Measurements from ENCODE around the gene RALGPS1. TPM values are rescaled to one million over a fixed set of nuclear protein-coding genes. Genes with fewer than 3 reads are reported as not detected.

The RALGPS1 gene
- total RNA-seq, result 2.7 and 4.0 TPM in 2 replicates

- intact Hi-C loops (cut with micrococcal nuclease), result loop anchor here (5.0 kb wide), 1 partner anchor 52 kb away; the partner anchor contains the start of gene ZBTB34
Observed at GRCh38 chr9:126914458-126915280, at the start of gene RALGPS1. Gene RALGPS1 (plus strand): TSS chr9:126914782. CDS start chr9:126962290, 47,508 bp downstream.

DNA sequence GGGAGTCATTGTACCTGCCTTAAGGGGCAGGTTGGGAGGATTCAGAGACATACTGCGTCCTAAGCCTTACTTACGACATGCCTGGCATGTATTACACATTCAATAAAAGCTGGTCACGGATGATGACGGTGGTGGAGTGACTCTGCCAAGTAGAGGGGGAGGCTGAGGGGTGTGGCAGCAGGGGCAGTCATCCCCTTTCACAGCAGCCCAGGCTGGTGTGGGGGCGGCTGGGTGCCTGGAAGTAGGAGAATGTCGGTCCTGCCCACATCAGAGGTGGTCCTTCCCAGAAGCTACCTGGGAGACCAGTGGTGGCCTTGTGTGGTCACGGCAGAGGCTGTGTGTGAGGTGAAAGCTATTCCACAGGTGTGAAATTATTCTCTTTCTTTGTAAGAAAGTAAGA lies 45.2 kb upstream of the RALGPS1 start:
- intact Hi-C loops (cut with micrococcal nuclease), result no loop called here

DNA sequence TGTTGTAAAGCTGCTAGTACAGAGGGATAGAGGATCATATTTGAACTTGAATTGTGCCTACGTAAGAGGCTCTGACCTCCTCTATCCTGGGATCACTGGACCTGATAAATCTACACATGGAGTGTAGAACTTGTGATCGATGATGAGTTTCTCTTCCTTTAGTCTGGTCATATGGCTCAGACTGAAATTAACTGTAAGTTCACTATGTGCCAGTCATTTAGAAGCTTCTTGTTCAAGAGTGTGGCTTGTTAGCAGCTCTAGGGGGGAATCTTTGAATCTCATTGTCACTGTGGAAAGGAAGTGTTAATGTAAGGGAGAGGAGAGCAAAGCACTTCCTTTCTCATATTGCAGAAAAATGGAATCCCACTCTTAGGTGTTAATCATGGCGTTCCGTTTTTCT lies 42.1 kb upstream of the RALGPS1 start:
- intact Hi-C loops (cut with micrococcal nuclease), result no loop called here

- intact Hi-C loops (cut with micrococcal nuclease), result no loop called here
Observed at GRCh38 chr9:126874546-126875314, 39.9 kb upstream of the RALGPS1 start.

DNA sequence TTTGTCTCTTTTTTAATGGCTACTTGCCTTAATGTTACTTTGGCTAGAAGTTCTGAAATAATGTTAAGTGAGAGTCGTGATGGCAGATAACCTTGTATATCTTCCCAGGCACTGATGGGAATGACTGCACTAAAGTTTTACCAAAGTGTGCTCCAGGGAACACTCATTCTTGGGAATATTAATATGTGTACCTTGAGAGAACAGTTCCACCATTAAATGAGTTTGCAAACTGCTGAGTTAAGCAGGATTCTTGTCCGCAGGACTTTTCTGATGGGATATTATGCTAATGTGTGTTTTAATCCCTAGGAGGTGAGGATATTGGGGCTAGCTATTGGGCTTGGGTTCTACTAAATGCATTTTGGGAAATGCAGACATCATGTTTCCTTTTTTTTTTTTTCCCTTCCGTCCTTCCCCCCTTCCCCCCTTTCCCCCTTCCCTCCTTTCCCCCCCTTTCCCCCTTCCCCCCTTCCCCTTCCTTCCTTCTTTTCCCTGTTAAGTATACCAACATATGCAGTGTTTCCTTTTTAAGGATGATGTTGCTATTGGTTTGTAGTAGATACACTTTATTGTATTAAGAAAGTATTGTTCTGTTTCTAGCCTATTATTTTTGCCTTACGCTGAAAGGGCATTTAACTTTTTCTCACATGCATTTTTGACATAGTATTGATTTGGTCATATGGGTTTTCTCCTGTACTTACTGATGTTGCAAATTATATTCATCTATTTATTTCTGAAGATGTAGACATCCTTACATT lies 38.6 kb upstream of the RALGPS1 start:
- intact Hi-C loops (cut with micrococcal nuclease), result no loop called here

GRCh38 chr9:126876531-126876930 lies 38.1 kb upstream of the RALGPS1 start:
- intact Hi-C loops (cut with micrococcal nuclease), result no loop called here

- intact Hi-C loops (cut with micrococcal nuclease), result no loop called here
Observed at GRCh38 chr9:126877418-126877817, 37.2 kb upstream of the RALGPS1 start.

- intact Hi-C loops (cut with micrococcal nuclease), result no loop called here
Observed at GRCh38 chr9:126879288-126879687, 35.3 kb upstream of the RALGPS1 start.

- intact Hi-C loops (cut with micrococcal nuclease), result no loop called here
Observed at GRCh38 chr9:126880226-126880946, 34.2 kb upstream of the RALGPS1 start.

GRCh38 chr9:126880947-126881332 lies 33.6 kb upstream of the RALGPS1 start:
- intact Hi-C loops (cut with micrococcal nuclease), result no loop called here

- intact Hi-C loops (cut with micrococcal nuclease), result no loop called here
Observed at GRCh38 chr9:126882746-126883145, 31.8 kb upstream of the RALGPS1 start.

DNA sequence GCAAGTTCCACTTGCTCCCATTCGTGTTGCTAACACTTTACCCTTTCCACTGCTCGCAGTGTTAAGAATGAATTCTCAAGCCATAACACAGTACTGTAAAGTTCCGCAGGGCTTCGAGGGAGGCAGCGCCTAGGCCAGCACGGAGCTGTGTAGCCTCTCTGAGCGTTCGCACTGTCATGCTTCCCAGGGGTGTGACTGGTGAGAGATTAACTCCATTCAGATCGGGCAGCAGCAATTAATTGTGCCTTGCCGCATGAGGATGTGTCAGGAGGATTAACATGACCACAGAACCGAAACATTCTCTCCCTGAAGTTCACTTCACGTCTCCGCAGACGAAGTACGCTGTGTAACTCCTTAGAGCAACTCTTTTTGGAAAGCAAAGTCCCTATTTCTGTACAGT lies 30.9 kb upstream of the RALGPS1 start:
- intact Hi-C loops (cut with micrococcal nuclease), result no loop called here

- intact Hi-C loops (cut with micrococcal nuclease), result no loop called here
Observed at GRCh38 chr9:126885131-126885641, 29.4 kb upstream of the RALGPS1 start.

GRCh38 chr9:126886034-126886822 lies 28.4 kb upstream of the RALGPS1 start:
- intact Hi-C loops (cut with micrococcal nuclease), result no loop called here

DNA sequence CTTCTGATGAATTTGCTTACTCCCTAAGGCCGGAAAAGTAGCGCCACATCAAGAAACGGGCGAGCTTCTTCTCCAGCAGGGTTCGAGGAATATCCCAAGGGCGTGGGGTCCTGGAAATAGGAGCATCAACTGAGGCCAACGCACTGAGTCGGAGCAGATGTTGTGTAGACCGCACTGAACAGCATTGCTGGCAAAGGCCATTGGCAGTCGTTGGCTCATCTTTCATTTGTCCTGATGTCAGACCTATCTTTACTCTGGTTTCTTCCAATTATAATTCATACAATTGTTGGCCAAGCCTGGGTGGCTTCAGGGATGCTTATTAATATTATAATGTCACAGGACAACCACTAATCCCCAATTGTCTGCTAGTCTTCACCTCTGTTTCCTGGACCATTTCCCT lies 27.7 kb upstream of the RALGPS1 start:
- intact Hi-C loops (cut with micrococcal nuclease), result no loop called here

DNA sequence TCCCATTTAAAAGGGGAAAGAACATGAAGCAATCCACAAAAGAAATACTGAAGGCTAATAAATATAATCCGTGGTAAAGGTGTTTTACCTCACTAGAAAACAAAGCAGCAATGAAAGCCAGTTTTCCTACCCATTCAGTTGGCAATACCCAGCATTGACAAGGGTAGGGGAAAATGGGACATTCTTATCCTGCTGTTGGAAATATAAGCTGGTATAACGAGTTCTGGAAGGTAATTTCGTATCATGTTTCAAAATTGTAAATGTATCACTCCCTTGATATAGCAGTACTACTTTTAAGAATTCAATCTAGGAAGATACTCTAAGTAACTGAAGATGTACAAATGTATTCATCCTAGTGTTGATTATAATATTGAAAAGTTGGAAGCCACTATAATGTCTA lies 22.9 kb upstream of the RALGPS1 start:
- intact Hi-C loops (cut with micrococcal nuclease), result no loop called here

GRCh38 chr9:126893079-126893478 lies 21.5 kb upstream of the RALGPS1 start:
- intact Hi-C loops (cut with micrococcal nuclease), result no loop called here

DNA sequence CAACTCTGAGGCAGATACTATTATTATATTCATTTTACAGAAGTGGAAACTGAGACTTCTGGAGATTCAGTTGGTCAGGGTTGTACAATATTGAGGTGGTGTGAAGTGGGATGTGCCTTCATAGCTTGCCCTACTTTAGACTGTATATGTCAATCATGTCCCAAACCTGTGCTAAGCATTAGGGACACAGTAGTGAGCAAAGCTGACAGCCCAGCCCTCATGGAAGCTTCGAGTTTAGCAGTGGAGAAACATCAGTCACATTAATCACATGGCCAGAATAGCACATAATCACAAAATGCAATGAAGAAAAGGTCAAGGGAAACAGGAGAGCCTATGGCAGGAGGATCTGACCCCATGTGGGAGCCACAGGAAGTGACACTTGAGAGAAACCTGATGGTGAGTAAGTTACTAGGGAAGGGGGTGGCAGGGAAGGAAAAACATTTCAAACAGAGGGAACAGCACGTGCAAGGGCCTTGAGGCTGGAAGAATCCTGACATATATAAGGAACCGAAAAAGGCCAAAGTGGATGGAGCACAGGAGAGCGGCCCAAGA lies 20.5 kb upstream of the RALGPS1 start:
- intact Hi-C loops (cut with micrococcal nuclease), result no loop called here

DNA sequence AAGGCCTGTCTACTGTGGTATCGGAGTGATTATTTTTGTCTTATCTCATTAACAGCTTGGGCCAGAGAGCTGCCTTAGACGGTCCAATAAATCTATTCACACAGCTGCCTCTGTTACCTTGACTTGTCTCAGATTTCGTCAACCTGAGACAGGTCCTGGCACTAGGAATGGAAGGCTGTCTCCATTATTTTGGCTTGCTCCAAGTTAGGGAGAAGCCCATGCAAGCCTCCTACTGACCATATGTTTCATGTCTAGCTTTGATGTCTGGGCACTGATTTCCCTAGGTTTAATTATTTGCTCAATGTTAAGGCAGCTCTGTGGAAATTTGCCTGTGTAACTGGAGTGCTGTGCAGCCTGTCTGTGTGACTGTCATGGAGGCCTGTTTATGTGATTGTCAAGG lies 12.4 kb upstream of the RALGPS1 start:
- intact Hi-C loops (cut with micrococcal nuclease), result no loop called here

GRCh38 chr9:126904586-126904985 lies 10.0 kb upstream of the RALGPS1 start:
- intact Hi-C loops (cut with micrococcal nuclease), result no loop called here
